GM06990 (cell line): ENCODE results near the gene CIB2.

ENCODE experiments used
- DNase-seq: peaks from one replicate; pipeline ENCODE4 v3.0.0-alpha.2; 2011; ENCODE audit not compliant: insufficient read length; ENCODE audit errors: extremely low read depth
- H3K27me3 ChIP-seq: replicated peaks from 2 replicates; pipeline ENCODE4 v1.6.0; 2011; ENCODE audit warnings: low read length; ENCODE audit not compliant: control insufficient read depth, insufficient read depth
- H3K36me3 ChIP-seq: 2 replicates; pipeline ENCODE4 v1.5.1; 2011; ENCODE audit warnings: low read length; ENCODE audit not compliant: control insufficient read depth, insufficient read depth
- H3K4me3 ChIP-seq: replicated peaks from 2 replicates; pipeline ENCODE4 v1.5.1; 2011; ENCODE audit warnings: low read depth, mild to moderate bottlenecking, control low read depth, low read length
- TF ChIP-seq, protein P1 (sequence below): IDR thresholded peaks from 2 replicates; pipeline ENCODE4 v1.5.1; 2011; ENCODE audit warnings: low read length, control low read depth, mild to moderate bottlenecking, inconsistent platforms; ENCODE audit not compliant: insufficient read depth, poor library complexity, severe bottlenecking

CIB2 gene

DNA sequence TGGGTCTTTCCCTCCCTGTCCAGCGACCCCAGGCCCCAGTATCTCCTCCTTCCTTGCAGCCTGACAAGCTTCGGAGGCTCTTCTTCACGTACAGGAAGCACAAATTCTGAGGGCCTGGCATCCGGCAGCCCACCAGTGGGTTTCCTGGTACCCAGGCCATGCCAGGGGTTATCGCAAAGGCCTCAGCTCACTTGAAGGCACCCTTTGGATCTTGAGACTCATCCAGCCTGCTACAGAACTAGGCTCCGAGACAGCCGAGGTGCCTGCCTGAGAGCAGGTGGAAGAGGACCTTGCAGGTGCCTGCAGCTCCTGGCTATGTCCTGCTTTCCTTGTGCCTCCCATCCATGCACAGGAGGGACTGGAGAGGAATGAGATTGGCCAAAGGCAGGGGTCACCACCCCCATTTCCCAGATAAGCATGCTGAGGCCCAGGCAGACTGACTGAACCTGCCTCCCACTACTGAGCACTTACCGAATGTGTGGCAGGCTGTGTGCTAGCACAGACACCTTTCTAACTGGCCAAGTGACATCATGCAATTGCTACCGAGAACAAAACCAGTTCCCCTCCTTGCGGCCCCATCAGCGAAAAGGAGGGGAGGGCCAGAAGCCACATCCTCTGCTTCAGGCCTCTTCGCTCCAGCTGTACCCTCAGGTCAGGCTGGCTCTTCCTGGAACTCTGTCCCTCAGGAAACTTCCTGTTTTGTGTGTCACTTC is 27.7 kb downstream of the CIB2 start:
- no peak overlapping the region for H3K4me3 ChIP-seq
- TF ChIP-seq, protein P1, sequence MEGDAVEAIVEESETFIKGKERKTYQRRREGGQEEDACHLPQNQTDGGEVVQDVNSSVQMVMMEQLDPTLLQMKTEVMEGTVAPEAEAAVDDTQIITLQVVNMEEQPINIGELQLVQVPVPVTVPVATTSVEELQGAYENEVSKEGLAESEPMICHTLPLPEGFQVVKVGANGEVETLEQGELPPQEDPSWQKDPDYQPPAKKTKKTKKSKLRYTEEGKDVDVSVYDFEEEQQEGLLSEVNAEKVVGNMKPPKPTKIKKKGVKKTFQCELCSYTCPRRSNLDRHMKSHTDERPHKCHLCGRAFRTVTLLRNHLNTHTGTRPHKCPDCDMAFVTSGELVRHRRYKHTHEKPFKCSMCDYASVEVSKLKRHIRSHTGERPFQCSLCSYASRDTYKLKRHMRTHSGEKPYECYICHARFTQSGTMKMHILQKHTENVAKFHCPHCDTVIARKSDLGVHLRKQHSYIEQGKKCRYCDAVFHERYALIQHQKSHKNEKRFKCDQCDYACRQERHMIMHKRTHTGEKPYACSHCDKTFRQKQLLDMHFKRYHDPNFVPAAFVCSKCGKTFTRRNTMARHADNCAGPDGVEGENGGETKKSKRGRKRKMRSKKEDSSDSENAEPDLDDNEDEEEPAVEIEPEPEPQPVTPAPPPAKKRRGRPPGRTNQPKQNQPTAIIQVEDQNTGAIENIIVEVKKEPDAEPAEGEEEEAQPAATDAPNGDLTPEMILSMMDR, result no peak
- H3K27me3 ChIP-seq, result no peaks in the 10 kb centered on the region
- H3K36me3 ChIP-seq, result no peaks in the 10 kb centered on the region
- DNase-seq, result peak; percentile 60

DNA sequence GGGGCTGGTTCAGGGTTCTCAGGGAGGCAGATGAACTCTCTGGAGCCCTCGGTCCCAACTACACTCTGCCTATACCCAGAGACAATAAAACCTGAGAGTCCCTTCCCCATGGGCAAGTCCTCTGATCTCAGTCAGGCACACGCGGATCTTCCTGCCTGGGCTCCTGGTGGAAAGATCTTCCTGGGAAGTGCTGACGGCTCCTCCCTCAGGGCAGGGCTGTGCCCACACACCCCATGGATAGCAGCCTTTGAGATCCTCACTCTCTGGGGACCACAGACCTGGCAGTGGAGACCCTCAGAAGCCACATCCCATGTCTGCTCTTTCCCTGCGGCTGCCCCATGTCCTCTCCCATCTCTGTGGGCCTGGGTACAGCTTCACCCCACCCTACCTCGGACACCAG is 28.5 kb downstream of the CIB2 start:
- TF ChIP-seq, protein P1, result no peak
- no peak for DNase-seq
- Histone ChIP-seq H3K4me3 (no peak overlapping the region), H3K36me3 (no peaks in the 10 kb centered on the region), H3K27me3 (no peaks in the 10 kb centered on the region)

- H3K4me3 ChIP-seq, result no peak overlapping the region
- H3K36me3 ChIP-seq, result no peaks in the 10 kb centered on the region
- no peak for DNase-seq
- no peaks in the 10 kb centered on the region for H3K27me3 ChIP-seq
- TF ChIP-seq, protein P1, result no peak
Observed at GRCh38 chr15:78102211-78102610, 29.0 kb downstream of the CIB2 start.

DNA sequence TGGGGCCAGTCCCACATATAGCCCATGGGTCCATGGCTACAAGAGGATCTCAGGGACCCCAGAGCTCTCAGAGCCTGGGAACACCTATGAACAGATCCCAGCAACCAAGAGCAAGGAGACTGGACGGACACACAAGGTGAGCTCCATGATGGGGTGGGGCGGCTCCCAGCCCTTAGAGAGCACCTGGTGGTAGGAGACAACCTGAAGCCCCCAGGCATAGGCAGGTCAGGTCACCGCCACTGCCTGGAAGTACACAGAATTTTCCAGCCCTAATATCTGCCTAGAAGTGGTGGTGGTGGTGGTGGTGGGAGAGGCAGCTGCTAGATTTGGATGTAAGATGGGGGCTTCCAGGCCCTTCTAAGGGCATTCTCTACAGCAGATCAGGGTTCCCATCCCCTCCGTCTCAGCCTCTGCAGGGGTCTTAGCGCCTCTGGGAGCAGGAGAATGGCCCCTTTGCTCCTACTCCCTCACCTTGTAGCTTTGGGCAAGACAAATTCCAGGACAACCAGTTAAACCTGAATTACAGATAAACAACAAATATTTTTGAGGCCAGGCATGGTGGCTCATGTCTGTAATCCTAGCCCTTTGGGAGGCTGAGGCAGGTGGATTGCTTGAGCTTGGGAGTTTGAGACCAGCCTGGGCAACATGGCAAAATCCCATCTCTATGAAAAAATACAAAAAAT is 29.7 kb downstream of the CIB2 start:
- Histone ChIP-seq H3K27me3 (no peaks in the 10 kb centered on the region), H3K36me3 (no peaks in the 10 kb centered on the region), H3K4me3 (no peak overlapping the region)
- TF ChIP-seq, protein P1, result no peak
- DNase-seq, result no peak

GRCh38 chr15:78100886-78101285 is 30.4 kb downstream of the CIB2 start:
- no peak overlapping the region for H3K4me3 ChIP-seq
- H3K36me3 ChIP-seq, result no peaks in the 10 kb centered on the region
- H3K27me3 ChIP-seq, result no peaks in the 10 kb centered on the region
- TF ChIP-seq, protein P1, result no peak
- DNase-seq, result no peak
